H1 (cell line): ENCODE data around the gene UBE2V1. TPM values are rescaled to one million over a fixed set of nuclear protein-coding genes. Genes with fewer than 3 reads are reported as not detected.

Experiments
- ASH2L ChIP-seq: fragments of 200-600, 300-600 bp; sonication (generic); IDR thresholded peaks from one replicate; pipeline ENCODE4 v1.7.1; 2017; ENCODE audit warnings: low read length
- BCL11A ChIP-seq, 2 experiments: IDR thresholded peaks; one replicate each; pipeline ENCODE4 v1.6.1; 2011; ENCODE audit warnings: low read depth in 2 of 2, low read length in 2 of 2, mild to moderate bottlenecking in 2 of 2
- BRCA1 ChIP-seq: IDR thresholded peaks from 2 replicates; pipeline ENCODE4 v1.6.1; 2012; ENCODE audit warnings: low read depth, low read length, improper control_type of control experiment
- CBX8 ChIP-seq: fragments of 300-800, 300-1000 bp; sonication (generic); IDR thresholded peaks from 2 replicates; pipeline ENCODE4 v1.7.1; 2016; ENCODE audit warnings: low read depth, low read length, borderline replicate concordance
- CEBPB ChIP-seq: IDR thresholded peaks from 2 replicates; pipeline ENCODE4 v1.6.1; 2012; ENCODE audit warnings: low read depth, low read length
- CHD1 ChIP-seq: IDR thresholded peaks from 2 replicates; pipeline ENCODE4 v1.6.1; 2012; ENCODE audit warnings: low read depth, low read length, improper control_type of control experiment
- FOSL1 ChIP-seq: IDR thresholded peaks from 2 replicates; pipeline ENCODE4 v1.6.1; 2011; ENCODE audit warnings: mild to moderate bottlenecking, low read depth, low read length, moderate library complexity; ENCODE audit not compliant: insufficient read depth
- HDAC2 ChIP-seq, 2 experiments: fragments of 300-600 bp in 1 of 2; sonication (generic) in 1 of 2; IDR thresholded peaks; 2 replicates each; pipeline ENCODE4 v1.6.1; 2011 to 2012; ENCODE audit warnings: low read depth in 2 of 2, low read length in 2 of 2, mild to moderate bottlenecking in 2 of 2, moderate library complexity in 2 of 2, borderline replicate concordance in 1 of 2, inconsistent platforms in 1 of 2
- JUND ChIP-seq: IDR thresholded peaks from 2 replicates; pipeline ENCODE4 v1.6.1; 2011; ENCODE audit warnings: mild to moderate bottlenecking, improper control_type of control experiment, low read length
- NANOG ChIP-seq: IDR thresholded peaks from 2 replicates; pipeline ENCODE4 v1.6.1; 2011; ENCODE audit warnings: low read length, low read depth, mild to moderate bottlenecking, inconsistent platforms; ENCODE audit not compliant: insufficient read depth, poor library complexity, severe bottlenecking
- POLR2A ChIP-seq, 2 experiments: IDR thresholded peaks; 1 replicate in 1 of 2; 2 replicates in 1 of 2; pipeline ENCODE4 v1.6.1; 2011; ENCODE audit warnings: low read depth in 2 of 2, low read length in 2 of 2, mild to moderate bottlenecking in 2 of 2; ENCODE audit errors: control extremely low read depth in 1 of 2
- RBBP5 ChIP-seq: IDR thresholded peaks from 2 replicates; pipeline ENCODE4 v1.7.1; 2012; ENCODE audit warnings: low read depth, mild to moderate bottlenecking, inconsistent platforms, low read length, moderate library complexity, borderline replicate concordance
- SP2 ChIP-seq: IDR thresholded peaks from 2 replicates; pipeline ENCODE4 v1.6.1; 2012; ENCODE audit warnings: mild to moderate bottlenecking, low read length, inconsistent platforms
- SUZ12 ChIP-seq: fragments of 200-600 bp; sonication (generic); IDR thresholded peaks from 2 replicates; pipeline ENCODE4 v1.6.1; 2012; ENCODE audit warnings: mild to moderate bottlenecking, inconsistent platforms, low read length, moderate library complexity, mixed read lengths
- TAF1 ChIP-seq: IDR thresholded peaks from 2 replicates; pipeline ENCODE4 v1.6.1; 2011; ENCODE audit warnings: mild to moderate bottlenecking, low read depth, low read length
- TBP ChIP-seq: IDR thresholded peaks from 2 replicates; pipeline ENCODE4 v1.6.1; 2011; ENCODE audit warnings: low read depth, low read length, improper control_type of control experiment
- TEAD4 ChIP-seq: IDR thresholded peaks from 2 replicates; pipeline ENCODE4 v1.6.1; 2012; ENCODE audit warnings: low read depth, low read length, inconsistent platforms, mixed read lengths
- ZNF274 ChIP-seq: IDR thresholded peaks from 2 replicates; pipeline ENCODE4 v1.7.0; 2012; ENCODE audit warnings: low read length, borderline replicate concordance; ENCODE audit errors: extremely low read depth
- polyA plus RNA-seq, 7 experiments: library from polyadenylated mRNA; depleted of rRNA in 3 of 7; stranded (reverse) in 5 of 7; unstranded in 2 of 7; fragments of >200 nt in 5 of 7; fragments of 200-250 nt in 2 of 7; gene quantifications; 1 replicate in 5 of 7; 2 replicates in 1 of 7; 4 replicates in 1 of 7; pipeline versions ENCODE4 v1.2.1 to v1.2.3, GENCODE V29; 2011 to 2013; ENCODE audit warnings: missing spikeins in 2 of 7, mixed read lengths in 2 of 7
- total RNA-seq: library from RNA; stranded (reverse); fragmentation: NEBNext Ultra II Directional; extraction: Animal tissue kit (Norgen Biotek cat#: 25700); gene quantifications from 2 replicates; pipeline ENCODE4 v1.2.1, GENCODE V29; 2021

Gene UBE2V1
- total and polyA plus RNA-seq, 2 of the 8 experiments (the other 6 are each of a cell fraction or from before 2014, with no cell fraction given) = 141 to 184 TPM

- TF ChIP-seq HDAC2 (IDR thresholded peaks at IDR 0.05; ENCODE audit: borderline replicate concordance in 1 of 2, low read depth in 2 of 2, low read length in 2 of 2) (no peak), ASH2L (no peak), BCL11A (IDR thresholded peaks at IDR 0.05; ENCODE audit: low read depth in 2 of 2, low read length in 2 of 2) (no peak), TAF1 (peak; percentile 57; the same call in 1 of the 2 replicates), NANOG (no peak), JUND (no peak), SP2 (no peak), BRCA1 (no peak), SUZ12 (no peak), POLR2A (IDR thresholded peaks at IDR 0.05; ENCODE audit: control extremely low read depth in 1 of 2, low read depth in 2 of 2, low read length in 2 of 2) (peak in 1 of 2 experiments; percentile 65; a peak in 2 of 3 replicates), RBBP5 (no peak), TEAD4 (peak; percentile 40; the same call in 1 of the 2 replicates), TBP (no peak), CEBPB (no peak), FOSL1 (no peak), CHD1 (no peak), ZNF274 (no peak), CBX8 (no peak)
Observed at GRCh38 chr20:50115591-50116367, 2.8 kb upstream of the UBE2V1 start (continued).
